ENCODE results near the gene UBR4. TPM values are rescaled to one million over a fixed set of nuclear protein-coding genes. Genes with fewer than 3 reads are reported as not detected.

Gene UBR4
- total RNA-seq, 2 experiments from 2014 or later = 117 to 147 TPM

DNA sequence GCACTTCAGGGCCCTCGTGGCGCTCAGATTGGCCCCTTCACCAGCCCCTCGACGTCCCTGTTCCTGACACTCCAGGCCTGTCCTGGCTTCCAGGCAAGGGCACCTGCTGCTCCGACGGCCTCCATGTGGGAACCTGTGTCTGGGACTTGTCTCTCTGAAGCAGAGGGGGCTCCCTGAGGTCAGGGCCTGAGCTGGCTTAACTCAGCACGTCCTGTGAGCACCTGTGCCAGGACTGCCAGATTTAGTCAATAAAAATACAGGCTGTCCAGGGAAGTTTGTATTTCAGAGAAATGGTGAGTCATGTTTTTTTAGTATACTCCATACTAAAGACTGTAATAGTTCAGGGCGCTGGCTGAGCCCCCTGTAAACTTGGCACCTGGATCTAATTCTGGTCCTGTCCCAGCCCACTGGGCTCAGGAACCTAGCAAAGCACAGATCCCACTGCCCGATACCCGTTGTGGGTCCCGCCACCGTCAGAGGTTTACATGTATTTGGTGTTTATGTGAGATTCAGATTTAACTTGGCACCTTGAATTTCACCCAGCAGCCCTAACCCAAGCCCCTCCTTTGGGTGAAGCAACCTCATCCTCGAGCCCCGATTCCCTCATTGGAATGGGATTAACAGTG is 143.7 kb downstream of the UBR4 start:
- POLR2A ChIA-PET = no interaction called here
- Mint-ChIP-seq H3K4me1 (peaks cover 7% of the 10 kb centered on the region), H3K27me3 (no peaks in the 10 kb centered on the region), H3K9me3 (ENCODE audit: low read depth) (peaks cover under 1% of the 10 kb centered on the region), H3K4me3 (no peak overlapping the region), H3K27ac (no peak overlapping the region), H3K36me3 (ENCODE audit: low read depth) (peaks cover 1% of the 10 kb centered on the region)
- CTCF ChIA-PET = no interaction called here
- DNase-seq (no peak), ATAC-seq (no peak)
- intact Hi-C loops (cut with DNase I, micrococcal nuclease) = no loop called here

- Mint-ChIP-seq H3K27me3 (no peaks in the 10 kb centered on the region), H3K4me3 (no peak overlapping the region), H3K36me3 (ENCODE audit: low read depth) (peaks cover 3% of the 10 kb centered on the region), H3K4me1 (peaks cover 3% of the 10 kb centered on the region), H3K9me3 (ENCODE audit: low read depth) (peaks cover 3% of the 10 kb centered on the region), H3K27ac (no peak overlapping the region)
- POLR2A ChIA-PET = no interaction called here
- CTCF ChIA-PET = interaction anchor here (0.8 kb wide), 1 partner anchor 301 kb away, joined by 3 read pairs; no protein-coding TSS in a partner anchor
- ATAC-seq (no peak), DNase-seq (no peak)
- intact Hi-C loops (cut with DNase I, micrococcal nuclease) = no loop called here
These were observed 144.4 kb downstream of the UBR4 start for GRCh38 chr1:19065526-19066247.

GRCh38 chr1:19064906-19065450 is 145.1 kb downstream of the UBR4 start:
- H3K36me3 Mint-ChIP-seq (ENCODE audit: low read depth) = peaks cover 3% of the 10 kb centered on the region
- intact Hi-C loops (cut with DNase I, micrococcal nuclease) = no loop called here
- ATAC-seq = no peak
- DNase-seq = no peak
- H3K4me1 Mint-ChIP-seq = no peaks in the 10 kb centered on the region
- no peaks in the 10 kb centered on the region for H3K27me3 Mint-ChIP-seq
- CTCF ChIA-PET = interaction anchor here (0.8 kb wide), 1 partner anchor 302 kb away, joined by 3 read pairs; no protein-coding TSS in a partner anchor
- no peak overlapping the region for H3K4me3 Mint-ChIP-seq
- POLR2A ChIA-PET = no interaction called here
- no peak overlapping the region for H3K27ac Mint-ChIP-seq
- peaks cover 3% of the 10 kb centered on the region for H3K9me3 Mint-ChIP-seq (ENCODE audit: low read depth)

- Mint-ChIP-seq H3K36me3 (ENCODE audit: low read depth) (peaks cover 3% of the 10 kb centered on the region), H3K4me3 (no peak overlapping the region), H3K27ac (no peak overlapping the region), H3K27me3 (no peaks in the 10 kb centered on the region), H3K9me3 (ENCODE audit: low read depth) (peaks cover 3% of the 10 kb centered on the region), H3K4me1 (no peaks in the 10 kb centered on the region)
- intact Hi-C loops (cut with DNase I, micrococcal nuclease) = no loop called here
- ATAC-seq (no peak), DNase-seq (no peak)
- CTCF ChIA-PET = no interaction called here
- POLR2A ChIA-PET = interaction anchor here (0.6 kb wide), 2 partner anchors 144 to 649 kb away, joined by 3 read pairs; no protein-coding TSS in a partner anchor
These were observed 146.9 kb downstream of the UBR4 start for GRCh38 chr1:19063122-19063521.

- intact Hi-C loops (cut with DNase I, micrococcal nuclease) = no loop called here
- Mint-ChIP-seq H3K4me1 (no peaks in the 10 kb centered on the region), H3K27ac (no peak overlapping the region), H3K27me3 (no peaks in the 10 kb centered on the region), H3K4me3 (no peak overlapping the region), H3K36me3 (ENCODE audit: low read depth) (peaks cover 3% of the 10 kb centered on the region), H3K9me3 (ENCODE audit: low read depth) (peaks cover 3% of the 10 kb centered on the region)
- peak; percentile 67 for ATAC-seq
- POLR2A ChIA-PET = no interaction called here
- CTCF ChIA-PET = no interaction called here
- peak; percentile 59 for DNase-seq
These were observed 147.6 kb downstream of the UBR4 start for GRCh38 chr1:19062258-19063029.

GRCh38 chr1:19061798-19062197 is 148.3 kb downstream of the UBR4 start:
- Mint-ChIP-seq H3K4me3 (no peak overlapping the region), H3K27ac (no peak overlapping the region)
- CTCF ChIA-PET = no interaction called here

DNA sequence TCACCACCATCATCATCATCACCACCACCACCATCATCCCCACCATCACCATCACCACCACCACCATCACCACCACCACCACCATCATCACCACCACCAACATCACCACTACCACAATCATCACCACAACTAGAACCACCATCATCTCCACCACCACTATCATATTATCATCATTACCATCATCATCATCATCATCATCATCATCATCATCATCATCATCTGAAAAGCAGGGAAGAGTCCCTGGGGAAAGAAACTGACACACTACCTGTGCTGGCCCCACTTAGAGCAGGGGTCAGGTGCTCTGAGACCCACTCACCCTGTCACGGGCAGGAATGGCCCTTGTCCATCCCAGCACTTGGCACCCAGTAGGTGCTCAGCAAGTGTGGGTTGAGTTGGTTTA is 148.7 kb downstream of the UBR4 start:
- Mint-ChIP-seq H3K4me3 (no peak overlapping the region), H3K9me3 (ENCODE audit: low read depth) (peaks cover 3% of the 10 kb centered on the region), H3K36me3 (ENCODE audit: low read depth) (peaks cover 3% of the 10 kb centered on the region), H3K27ac (peak overlapping the region; percentile 16), H3K4me1 (no peaks in the 10 kb centered on the region), H3K27me3 (peaks cover 4% of the 10 kb centered on the region)
- ATAC-seq = no peak
- intact Hi-C loops (cut with DNase I, micrococcal nuclease) = no loop called here
- CTCF ChIA-PET = no interaction called here
- POLR2A ChIA-PET = no interaction called here
- no peak for DNase-seq

More at GRCh38 chr1:19061798-19062197, 148.3 kb downstream of the UBR4 start:
- H3K9me3 Mint-ChIP-seq (ENCODE audit: low read depth) = peaks cover 3% of the 10 kb centered on the region
- peaks cover 3% of the 10 kb centered on the region for H3K36me3 Mint-ChIP-seq (ENCODE audit: low read depth)
- no peak for DNase-seq
- no peak for ATAC-seq
- POLR2A ChIA-PET = no interaction called here
- peaks cover 4% of the 10 kb centered on the region for H3K27me3 Mint-ChIP-seq
- H3K4me1 Mint-ChIP-seq = no peaks in the 10 kb centered on the region
- intact Hi-C loops (cut with DNase I, micrococcal nuclease) = no loop called here

- Mint-ChIP-seq H3K36me3 (ENCODE audit: low read depth) (peaks cover 3% of the 10 kb centered on the region), H3K4me1 (peaks cover 10% of the 10 kb centered on the region), H3K27ac (no peak overlapping the region), H3K4me3 (no peak overlapping the region), H3K9me3 (ENCODE audit: low read depth) (peaks cover 3% of the 10 kb centered on the region), H3K27me3 (peaks cover 16% of the 10 kb centered on the region)
- ChIA-PET CTCF (no interaction called here), POLR2A (no interaction called here)
- intact Hi-C loops (cut with DNase I, micrococcal nuclease) = no loop called here
- DNase-seq (no peak), ATAC-seq (no peak)
These were observed 150.3 kb downstream of the UBR4 start for GRCh38 chr1:19059773-19060172.

GRCh38 chr1:19058476-19058797 is 151.6 kb downstream of the UBR4 start:
- Mint-ChIP-seq H3K9me3 (ENCODE audit: low read depth) (peaks cover 3% of the 10 kb centered on the region), H3K36me3 (ENCODE audit: low read depth) (peaks cover 3% of the 10 kb centered on the region), H3K27me3 (peaks cover 20% of the 10 kb centered on the region), H3K4me1 (peaks cover 12% of the 10 kb centered on the region), H3K4me3 (no peak overlapping the region), H3K27ac (no peak overlapping the region)
- ChIA-PET CTCF (no interaction called here), POLR2A (no interaction called here)
- DNase-seq = no peak
- ATAC-seq = no peak
- intact Hi-C loops (cut with DNase I, micrococcal nuclease) = no loop called here

DNA sequence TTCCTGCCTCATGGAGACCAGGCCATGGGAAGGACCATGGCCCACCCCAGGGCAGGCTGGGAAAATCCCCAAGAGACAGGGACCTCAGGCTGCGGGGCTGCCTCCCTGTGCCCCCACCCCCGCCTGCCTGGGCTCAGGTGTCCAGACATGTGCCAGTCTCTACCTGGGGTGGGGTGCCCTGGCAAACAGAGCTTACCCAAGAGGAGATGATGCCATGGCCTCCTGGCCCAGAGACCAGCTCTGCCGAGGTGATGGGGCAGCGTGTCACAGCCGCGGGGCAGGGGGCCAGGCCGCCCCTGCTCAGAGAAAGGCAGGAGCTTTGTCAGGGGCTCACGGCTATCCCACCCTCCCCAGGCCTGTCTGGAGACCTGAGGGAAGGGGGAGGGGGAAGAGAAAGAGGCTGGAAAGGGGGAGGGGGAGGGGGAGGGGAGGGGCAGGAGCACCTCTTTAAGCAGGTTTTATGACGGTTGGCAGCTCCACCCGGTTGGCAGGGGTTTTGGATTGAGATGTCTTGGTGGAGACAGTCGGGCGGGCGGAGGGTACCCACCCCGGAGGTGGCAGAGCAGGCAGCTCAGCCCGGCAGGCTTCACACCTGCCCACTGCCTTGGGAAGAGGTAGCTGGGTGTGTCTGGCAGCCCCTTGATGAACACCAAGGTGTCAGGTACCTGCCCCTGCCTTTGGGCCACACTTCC is 152.1 kb downstream of the UBR4 start:
- DNase-seq (no peak), ATAC-seq (no peak)
- peaks cover 20% of the 10 kb centered on the region for H3K27me3 Mint-ChIP-seq
- H3K36me3 Mint-ChIP-seq (ENCODE audit: low read depth) = peaks cover 3% of the 10 kb centered on the region
- peaks cover 3% of the 10 kb centered on the region for H3K9me3 Mint-ChIP-seq (ENCODE audit: low read depth)
- H3K4me3 Mint-ChIP-seq = no peak overlapping the region
- POLR2A ChIA-PET = no interaction called here
- H3K4me1 Mint-ChIP-seq = peaks cover 12% of the 10 kb centered on the region
- no peak overlapping the region for H3K27ac Mint-ChIP-seq
- intact Hi-C loops (cut with DNase I, micrococcal nuclease) = no loop called here
- CTCF ChIA-PET = no interaction called here

DNA sequence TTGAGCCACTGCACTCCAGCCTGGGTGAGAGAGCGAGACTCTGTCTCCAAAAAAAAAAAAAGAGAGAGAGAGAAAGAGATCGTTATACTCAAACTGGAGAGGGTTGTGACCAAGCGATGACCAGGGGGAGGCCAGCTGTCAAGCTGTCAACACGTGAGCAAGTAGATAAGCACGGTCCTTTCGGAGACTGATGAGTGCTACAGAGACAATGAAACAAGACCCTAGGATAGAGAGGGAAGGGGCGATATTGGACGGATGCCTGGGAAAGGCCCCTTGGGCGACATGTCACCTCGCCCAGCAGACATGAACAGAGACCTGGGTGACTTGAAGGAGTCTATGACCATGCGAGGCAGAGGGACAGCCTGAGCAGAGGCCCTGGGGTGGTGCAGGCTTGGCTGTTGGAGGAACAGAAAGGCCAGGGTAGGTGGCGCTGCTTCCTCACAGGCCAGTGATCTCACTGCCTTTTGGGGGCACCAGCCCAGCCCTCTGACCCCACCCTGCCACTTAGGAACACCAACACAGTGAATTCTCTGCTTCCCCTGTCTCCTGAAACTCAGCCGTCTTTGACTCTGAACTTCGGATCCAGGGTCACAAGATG is 152.8 kb downstream of the UBR4 start:
- intact Hi-C loops (cut with DNase I, micrococcal nuclease) = no loop called here
- POLR2A ChIA-PET = no interaction called here

More for the DNA sequence above, 152.8 kb downstream of the UBR4 start:
- H3K27me3 Mint-ChIP-seq = peaks cover 23% of the 10 kb centered on the region
- CTCF ChIA-PET = no interaction called here
- H3K4me3 Mint-ChIP-seq = no peak overlapping the region
- peaks cover 3% of the 10 kb centered on the region for H3K9me3 Mint-ChIP-seq (ENCODE audit: low read depth)
- peaks cover 3% of the 10 kb centered on the region for H3K36me3 Mint-ChIP-seq (ENCODE audit: low read depth)
- ATAC-seq (no peak), DNase-seq (no peak)
- H3K4me1 Mint-ChIP-seq = peaks cover 12% of the 10 kb centered on the region
- no peak overlapping the region for H3K27ac Mint-ChIP-seq
